ENCODE measurements around the gene ANKRD16. TPM values are rescaled to one million over a fixed set of nuclear protein-coding genes. Genes with fewer than 3 reads are reported as not detected.
A peak's percentile ranks its signal among the peaks of the same experiment; 100 is the strongest.

ANKRD16 gene
- total RNA-seq, 1 experiment from 2014 or later: 4.9 TPM

- POLR2A ChIA-PET (ENCODE audit: unreplicated experiment): no interaction called here
- CTCF ChIA-PET: no interaction called here
Measured at GRCh38 chr10:5835446-5836095, 54.1 kb downstream of the ANKRD16 start.

DNA sequence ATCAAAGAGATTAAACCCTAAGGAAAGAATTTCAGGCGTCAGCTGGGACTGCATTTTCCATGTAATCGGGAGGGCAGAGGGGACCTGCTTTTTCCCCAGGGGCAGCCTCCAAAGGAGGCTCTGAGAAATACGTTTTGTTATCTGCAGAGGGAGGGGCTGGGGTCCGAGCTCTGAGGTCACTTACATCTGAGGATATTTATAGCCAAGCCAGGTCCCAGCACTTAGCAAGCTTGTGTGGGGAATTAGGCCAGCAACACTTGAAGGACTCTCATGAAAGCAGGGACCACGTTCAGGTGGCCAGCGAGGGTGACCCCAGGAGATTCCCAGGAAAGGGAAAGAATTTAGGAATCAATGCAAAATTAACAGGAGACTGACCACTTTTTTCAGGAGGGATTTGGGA is 55.9 kb downstream of the ANKRD16 start:
- Histone ChIP-seq H3K36me3 (ENCODE audit: low read depth, low read length) (no peaks in the 10 kb centered on the region), H3K9me2 (replicated peaks; ENCODE audit: low read length) (no peaks in the 10 kb centered on the region), H3K4me1 (ENCODE audit: insufficient read depth, low read length) (peaks cover 7% of the 10 kb centered on the region; the same call in 1 of the 2 replicates), H3F3A (ENCODE audit: low read length, unreplicated experiment) (no peaks in the 10 kb centered on the region), H3K79me2 (ENCODE audit: low read length) (no peaks in the 10 kb centered on the region), H3K9me3 (ENCODE audit: low read length) (no peaks in the 10 kb centered on the region), H3K9ac (ENCODE audit: low read length) (no peak overlapping the region; the same call in 1 of the 2 replicates), H4K20me1 (ENCODE audit: low read length) (no peaks in the 10 kb centered on the region), H3K27ac (ENCODE audit: low read length) (no peak overlapping the region), H2AFZ (ENCODE audit: low read length) (no peak overlapping the region), H3K27me3 (ENCODE audit: low read length) (no peaks in the 10 kb centered on the region), H3K4me2 (ENCODE audit: low read length) (0 out of 2 replicates have a peak overlapping the region, but pooled peaks have one; percentile 71), H3K4me3 (ENCODE audit: low read length) (no peak overlapping the region)
- intact Hi-C loops (cut with micrococcal nuclease): no loop called here
- CTCF ChIA-PET: no interaction called here
- TF ChIP-seq, protein P1, sequence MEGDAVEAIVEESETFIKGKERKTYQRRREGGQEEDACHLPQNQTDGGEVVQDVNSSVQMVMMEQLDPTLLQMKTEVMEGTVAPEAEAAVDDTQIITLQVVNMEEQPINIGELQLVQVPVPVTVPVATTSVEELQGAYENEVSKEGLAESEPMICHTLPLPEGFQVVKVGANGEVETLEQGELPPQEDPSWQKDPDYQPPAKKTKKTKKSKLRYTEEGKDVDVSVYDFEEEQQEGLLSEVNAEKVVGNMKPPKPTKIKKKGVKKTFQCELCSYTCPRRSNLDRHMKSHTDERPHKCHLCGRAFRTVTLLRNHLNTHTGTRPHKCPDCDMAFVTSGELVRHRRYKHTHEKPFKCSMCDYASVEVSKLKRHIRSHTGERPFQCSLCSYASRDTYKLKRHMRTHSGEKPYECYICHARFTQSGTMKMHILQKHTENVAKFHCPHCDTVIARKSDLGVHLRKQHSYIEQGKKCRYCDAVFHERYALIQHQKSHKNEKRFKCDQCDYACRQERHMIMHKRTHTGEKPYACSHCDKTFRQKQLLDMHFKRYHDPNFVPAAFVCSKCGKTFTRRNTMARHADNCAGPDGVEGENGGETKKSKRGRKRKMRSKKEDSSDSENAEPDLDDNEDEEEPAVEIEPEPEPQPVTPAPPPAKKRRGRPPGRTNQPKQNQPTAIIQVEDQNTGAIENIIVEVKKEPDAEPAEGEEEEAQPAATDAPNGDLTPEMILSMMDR (conservative IDR thresholded peaks at IDR 0.05; ENCODE audit: low read depth, low read length): no peak
- no peak for ATAC-seq
- POLR2A ChIA-PET (ENCODE audit: unreplicated experiment): no interaction called here
- BruUV-seq (replicated peaks): no TSS peak
- no peak for DNase-seq

More at GRCh38 chr10:5835446-5836095, 54.1 kb downstream of the ANKRD16 start:
- intact Hi-C loops (cut with micrococcal nuclease): no loop called here
- ATAC-seq: no peak
- BruUV-seq (replicated peaks): no TSS peak
- no peak for DNase-seq
- no peaks in the 10 kb centered on the region for H3F3A ChIP-seq (ENCODE audit: low read length, unreplicated experiment)
- no peaks in the 10 kb centered on the region for H4K20me1 ChIP-seq (ENCODE audit: low read length)
- no peaks in the 10 kb centered on the region for H3K9me2 ChIP-seq (replicated peaks; ENCODE audit: low read length)
- H2AFZ ChIP-seq (ENCODE audit: low read length): no peak overlapping the region
- H3K27me3 ChIP-seq (ENCODE audit: low read length): no peaks in the 10 kb centered on the region
- H3K79me2 ChIP-seq (ENCODE audit: low read length): no peaks in the 10 kb centered on the region
- TF ChIP-seq EZH2phosphoT487 (IDR thresholded peaks at IDR 0.05; ENCODE audit: borderline replicate concordance, low read length) (no peak), EZH2 (IDR thresholded peaks at IDR 0.05; ENCODE audit: low read length, unreplicated experiment) (no peak)
- TF ChIP-seq, protein P1 (conservative IDR thresholded peaks at IDR 0.05; ENCODE audit: low read depth, low read length): no peak
- H3K9me3 ChIP-seq (ENCODE audit: low read length): no peaks in the 10 kb centered on the region
- H3K4me3 ChIP-seq (ENCODE audit: low read length): no peak overlapping the region
- no peak overlapping the region for H3K9ac ChIP-seq (ENCODE audit: low read length)
- no peak overlapping the region for H3K27ac ChIP-seq (ENCODE audit: low read length)
- H3K36me3 ChIP-seq (ENCODE audit: low read depth, low read length): no peaks in the 10 kb centered on the region
- H3K4me1 ChIP-seq (ENCODE audit: insufficient read depth, low read length): peaks cover 7% of the 10 kb centered on the region; the same call in 1 of the 2 replicates
- H3K4me2 ChIP-seq (ENCODE audit: low read length): no peak overlapping the region

GRCh38 chr10:5832946-5833345 is 56.7 kb downstream of the ANKRD16 start:
- BruUV-seq (replicated peaks): no TSS peak
- H3K36me3 ChIP-seq (ENCODE audit: low read depth, low read length): no peaks in the 10 kb centered on the region
- H3K27ac ChIP-seq (ENCODE audit: low read length): no peak overlapping the region
- no peaks in the 10 kb centered on the region for H3K9me2 ChIP-seq (replicated peaks; ENCODE audit: low read length)
- peaks cover 7% of the 10 kb centered on the region; the same call in 1 of the 2 replicates for H3K4me1 ChIP-seq (ENCODE audit: insufficient read depth, low read length)
- H3K9ac ChIP-seq (ENCODE audit: low read length): no peak overlapping the region; the same call in 1 of the 2 replicates
- no peaks in the 10 kb centered on the region for H3K9me3 ChIP-seq (ENCODE audit: low read length)
- peak; percentile 86 for ATAC-seq
- no peaks in the 10 kb centered on the region for H3F3A ChIP-seq (ENCODE audit: low read length, unreplicated experiment)
- peak overlapping the region; percentile 48 for H2AFZ ChIP-seq (ENCODE audit: low read length)
- no peaks in the 10 kb centered on the region for H3K27me3 ChIP-seq (ENCODE audit: low read length)
- peak overlapping the region; percentile 71 for H3K4me2 ChIP-seq (ENCODE audit: low read length)
- intact Hi-C loops (cut with micrococcal nuclease): no loop called here
- peak; percentile 63 for DNase-seq
- TF ChIP-seq EZH2phosphoT487 (IDR thresholded peaks at IDR 0.05; ENCODE audit: borderline replicate concordance, low read length): no peak
- TF ChIP-seq, protein P1 (conservative IDR thresholded peaks at IDR 0.05; ENCODE audit: low read depth, low read length): no peak
- no peak for TF ChIP-seq EZH2 (IDR thresholded peaks at IDR 0.05; ENCODE audit: low read length, unreplicated experiment)
- peak overlapping the region; percentile 42; the same call in 1 of the 2 replicates for H3K4me3 ChIP-seq (ENCODE audit: low read length)
- ChIA-PET CTCF (no interaction called here), POLR2A (ENCODE audit: unreplicated experiment) (no interaction called here)
- no peaks in the 10 kb centered on the region for H4K20me1 ChIP-seq (ENCODE audit: low read length)
- H3K79me2 ChIP-seq (ENCODE audit: low read length): no peaks in the 10 kb centered on the region

Measured in PC-3 (cell line).